ENCODE data around the gene RXRB. TPM values are rescaled to one million over a fixed set of nuclear protein-coding genes. Genes with fewer than 3 reads are reported as not detected.

RXRB gene
- total RNA-seq, 1 experiment from 2014 or later: 49.9 TPM

DNA sequence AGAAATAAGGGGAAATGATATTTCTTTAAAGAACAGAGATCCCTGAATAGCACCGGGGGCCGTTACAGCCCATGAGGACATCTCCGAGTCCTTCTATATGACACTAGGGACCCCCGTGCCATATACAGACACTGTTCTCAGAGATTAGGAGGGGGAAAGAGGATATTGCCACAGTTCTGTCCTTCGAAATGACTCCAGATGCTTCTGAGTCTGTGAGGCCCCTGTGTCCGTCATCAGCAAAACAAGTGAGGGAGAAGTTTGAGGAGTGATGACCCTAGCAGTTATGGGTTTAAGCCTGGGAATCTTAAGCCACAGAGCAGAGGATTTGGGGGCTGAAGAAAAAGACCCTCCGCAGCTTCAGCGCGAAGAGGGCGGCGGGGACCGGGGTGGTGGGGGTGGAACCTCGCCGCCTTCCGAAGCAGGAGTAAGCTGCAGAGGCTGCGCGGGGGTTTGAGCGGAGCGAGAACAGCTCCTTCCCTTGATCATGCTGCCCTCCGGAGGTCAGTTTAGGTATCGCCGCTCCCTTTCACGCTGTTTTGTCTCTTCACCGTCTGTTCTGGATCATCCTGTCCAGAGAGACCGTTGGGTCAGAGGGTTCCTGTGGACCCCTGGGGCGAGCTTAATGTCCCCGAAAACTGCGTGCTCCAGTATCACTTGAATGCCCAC, 47.6 kb upstream of the RXRB start:
- Histone ChIP-seq H3K79me2 (ENCODE audit: insufficient read depth, low read length) (no peaks in the 10 kb centered on the region), H3K27ac (ENCODE audit: low read depth, low read length) (peak overlapping the region; percentile 74), H3K4me2 (ENCODE audit: low read length) (peak overlapping the region; percentile 99), H3K4me3 (replicated peaks in 1 of 2; ENCODE audit: low read depth in 1 of 2, low read length in 2 of 2) (peak overlapping the region; percentile 74 to 85), H2AFZ (ENCODE audit: low read depth, low read length, poor library complexity, severe bottlenecking) (peak overlapping the region; percentile 68), H3K9ac (ENCODE audit: low read length) (peak overlapping the region; percentile 88), H3K9me3 (ENCODE audit: control insufficient read depth in 1 of 2, insufficient read depth in 1 of 2, low read depth in 1 of 2, low read length in 2 of 2) (no peaks in the 10 kb centered on the region), H3K36me3 (ENCODE audit: control insufficient read depth in 1 of 2, insufficient read depth in 2 of 2, low read length in 2 of 2) (no peaks in the 10 kb centered on the region), H3K9me2 (ENCODE audit: insufficient read depth) (no peaks in the 10 kb centered on the region), H4K20me1 (ENCODE audit: insufficient read depth) (no peaks in the 10 kb centered on the region), H3K4me1 (ENCODE audit: control insufficient read depth in 1 of 2, insufficient read depth in 2 of 2, low read length in 2 of 2) (peaks cover 16 to 37% of the 10 kb centered on the region in 2 experiments), H3K27me3 (ENCODE audit: insufficient read depth, low read length) (no peaks in the 10 kb centered on the region)
- TF ChIP-seq TCF7L2 (IDR thresholded peaks at IDR 0.05; ENCODE audit: borderline replicate concordance, extremely low read depth, insufficient read depth, insufficient read length) (no peak), RAD21 (IDR thresholded peaks at IDR 0.05; ENCODE audit: low read depth) (peak; percentile 94)
- TF ChIP-seq, protein P1, sequence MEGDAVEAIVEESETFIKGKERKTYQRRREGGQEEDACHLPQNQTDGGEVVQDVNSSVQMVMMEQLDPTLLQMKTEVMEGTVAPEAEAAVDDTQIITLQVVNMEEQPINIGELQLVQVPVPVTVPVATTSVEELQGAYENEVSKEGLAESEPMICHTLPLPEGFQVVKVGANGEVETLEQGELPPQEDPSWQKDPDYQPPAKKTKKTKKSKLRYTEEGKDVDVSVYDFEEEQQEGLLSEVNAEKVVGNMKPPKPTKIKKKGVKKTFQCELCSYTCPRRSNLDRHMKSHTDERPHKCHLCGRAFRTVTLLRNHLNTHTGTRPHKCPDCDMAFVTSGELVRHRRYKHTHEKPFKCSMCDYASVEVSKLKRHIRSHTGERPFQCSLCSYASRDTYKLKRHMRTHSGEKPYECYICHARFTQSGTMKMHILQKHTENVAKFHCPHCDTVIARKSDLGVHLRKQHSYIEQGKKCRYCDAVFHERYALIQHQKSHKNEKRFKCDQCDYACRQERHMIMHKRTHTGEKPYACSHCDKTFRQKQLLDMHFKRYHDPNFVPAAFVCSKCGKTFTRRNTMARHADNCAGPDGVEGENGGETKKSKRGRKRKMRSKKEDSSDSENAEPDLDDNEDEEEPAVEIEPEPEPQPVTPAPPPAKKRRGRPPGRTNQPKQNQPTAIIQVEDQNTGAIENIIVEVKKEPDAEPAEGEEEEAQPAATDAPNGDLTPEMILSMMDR (IDR thresholded peaks at IDR 0.05 in 2 of 3, conservative IDR thresholded peaks at IDR 0.05 in 1 of 3; ENCODE audit: borderline replicate concordance in 1 of 3, insufficient read depth in 1 of 3, low read depth in 2 of 3, low read length in 2 of 3): peak; percentile 76 to 85 (median 78)
- ATAC-seq (peak; percentile 57), DNase-seq (ENCODE audit: low read depth, low spot score) (peak; percentile 76)
- CTCF ChIA-PET: interaction anchor here (0.6 to 4.3 kb wide), 23 partner anchors 8 to 315 kb away, joined by 3 to 49 read pairs (median 5); partner anchors contain the start of genes HLA-DPB1, HSD17B8, RING1 and RPS18
- no TSS peak for BruUV-seq (replicated peaks)
- RAD21 ChIA-PET (ENCODE audit: low non-redundant PET in 1 of 2, low total read pairs in 2 of 2, uncharacterized antibody in 2 of 2, unreplicated experiment in 2 of 2): interaction anchor here (0.6 to 1.4 kb wide), 6 partner anchors 40 to 124 kb away, joined by 3 to 6 read pairs (median 4); partner anchors contain the start of gene RING1 (in 1 of the 2)
- POLR2A ChIA-PET: interaction anchor here (0.6 to 4.0 kb wide), 10 partner anchors 9 to 276 kb away, joined by 3 to 24 read pairs (median 6); partner anchors contain the start of genes B3GALT4, RPS18 and VPS52
- intact Hi-C loops (cut with micrococcal nuclease): loop anchor here (1.0 to 2.0 kb wide), 4 partner anchors 43 to 234 kb away; partner anchors contain the start of gene HSD17B8

DNA sequence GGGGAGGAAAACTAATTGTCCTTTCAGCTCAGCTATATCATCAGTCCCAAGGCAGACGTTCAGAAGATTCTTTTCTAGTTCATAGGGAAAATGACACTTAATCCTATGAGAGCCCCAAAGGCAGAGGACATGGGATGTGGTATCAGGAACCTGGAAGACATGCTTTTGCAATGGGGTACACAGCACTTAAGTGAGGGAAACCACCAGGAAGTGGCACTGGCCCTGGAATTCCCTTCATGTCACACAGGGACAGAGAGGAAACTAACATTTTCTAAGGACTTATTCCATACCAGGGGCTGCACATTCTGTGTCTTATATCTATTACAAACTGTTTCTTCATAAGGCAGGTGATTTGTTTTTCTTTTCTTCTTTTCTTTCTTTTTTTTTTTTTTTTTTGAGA, 43.0 kb upstream of the RXRB start:
- ChIA-PET CTCF (no interaction called here), POLR2A (no interaction called here), RAD21 (ENCODE audit: low non-redundant PET in 1 of 2, low total read pairs in 2 of 2, uncharacterized antibody in 2 of 2, unreplicated experiment in 2 of 2) (no interaction called here)
- no peak overlapping the region for H3K27ac ChIP-seq (ENCODE audit: low read depth, low read length)
- no TSS peak for BruUV-seq (replicated peaks)
- TF ChIP-seq POLR2AphosphoS5 (IDR thresholded peaks at IDR 0.05; ENCODE audit: low read depth, low read length) (no peak), EGR1 (IDR thresholded peaks at IDR 0.05; ENCODE audit: low read depth) (no peak), FOSL1 (IDR thresholded peaks at IDR 0.05; ENCODE audit: low read depth) (no peak)
- TF ChIP-seq, protein P1 (IDR thresholded peaks at IDR 0.05 in 2 of 3, conservative IDR thresholded peaks at IDR 0.05 in 1 of 3; ENCODE audit: borderline replicate concordance in 1 of 3, insufficient read depth in 1 of 3, low read depth in 2 of 3, low read length in 2 of 3): no peak
- no peaks in the 10 kb centered on the region for H3K36me3 ChIP-seq (ENCODE audit: control insufficient read depth in 1 of 2, insufficient read depth in 2 of 2, low read length in 2 of 2)
- H3K9me2 ChIP-seq (ENCODE audit: insufficient read depth): no peaks in the 10 kb centered on the region
- H3K9ac ChIP-seq (ENCODE audit: low read length): no peak overlapping the region
- H3K27me3 ChIP-seq (ENCODE audit: insufficient read depth, low read length): no peaks in the 10 kb centered on the region
- H3K4me1 ChIP-seq (ENCODE audit: control insufficient read depth in 1 of 2, insufficient read depth in 2 of 2, low read length in 2 of 2): peaks cover 6 to 16% of the 10 kb centered on the region in 2 experiments; a peak in 3 of 4 replicates
- no peaks in the 10 kb centered on the region for H4K20me1 ChIP-seq (ENCODE audit: insufficient read depth)
- H3K4me3 ChIP-seq (replicated peaks in 1 of 2; ENCODE audit: low read depth in 1 of 2, low read length in 2 of 2): no peak overlapping the region
- intact Hi-C loops (cut with micrococcal nuclease): no loop called here
- no peak overlapping the region for H2AFZ ChIP-seq (ENCODE audit: low read depth, low read length, poor library complexity, severe bottlenecking)
- ATAC-seq (no peak), DNase-seq (ENCODE audit: low read depth, low spot score) (no peak)
- H3K4me2 ChIP-seq (ENCODE audit: low read length): no peak overlapping the region
- H3K79me2 ChIP-seq (ENCODE audit: insufficient read depth, low read length): no peaks in the 10 kb centered on the region
- no peaks in the 10 kb centered on the region for H3K9me3 ChIP-seq (ENCODE audit: control insufficient read depth in 1 of 2, insufficient read depth in 1 of 2, low read depth in 1 of 2, low read length in 2 of 2)

Measured in HCT116 (cell line).